Activated CD8-positive, alpha-beta memory T cell treated with anti-CD3 and anti-CD28 coated beads, Interleukin-2, amount 50 U/mL, for 1 hour (primary cell): Measurements from ENCODE around the gene CAPN15.

Source experiments
- DNase-seq: peaks from one replicate; pipeline ENCODE4 v3.0.0-alpha.2; 2020; ENCODE audit errors: extremely low read depth

The CAPN15 gene

DNA sequence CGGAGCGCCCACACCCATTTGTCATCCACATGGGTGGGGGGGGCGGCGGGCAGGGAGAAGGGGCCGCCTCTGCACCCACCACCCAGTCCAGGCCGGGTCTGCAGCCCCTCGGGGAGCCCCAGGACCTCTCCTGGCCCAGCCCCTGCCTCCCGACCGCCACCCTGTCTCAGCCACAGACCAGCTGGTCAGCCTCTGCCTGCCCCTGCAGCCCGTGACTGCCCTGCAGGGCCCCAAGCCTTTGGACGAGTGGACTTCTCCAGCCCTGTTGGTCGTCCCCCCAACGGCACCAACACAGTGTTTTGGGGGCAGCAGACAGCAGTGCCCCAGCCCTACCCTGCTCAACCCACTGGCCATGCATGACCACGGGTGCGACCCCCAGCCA lies 33.9 kb downstream of the CAPN15 start:
- DNase-seq = no peak

- no peak for DNase-seq
Measured at GRCh38 chr16:561957-562938, 34.7 kb downstream of the CAPN15 start.

DNA sequence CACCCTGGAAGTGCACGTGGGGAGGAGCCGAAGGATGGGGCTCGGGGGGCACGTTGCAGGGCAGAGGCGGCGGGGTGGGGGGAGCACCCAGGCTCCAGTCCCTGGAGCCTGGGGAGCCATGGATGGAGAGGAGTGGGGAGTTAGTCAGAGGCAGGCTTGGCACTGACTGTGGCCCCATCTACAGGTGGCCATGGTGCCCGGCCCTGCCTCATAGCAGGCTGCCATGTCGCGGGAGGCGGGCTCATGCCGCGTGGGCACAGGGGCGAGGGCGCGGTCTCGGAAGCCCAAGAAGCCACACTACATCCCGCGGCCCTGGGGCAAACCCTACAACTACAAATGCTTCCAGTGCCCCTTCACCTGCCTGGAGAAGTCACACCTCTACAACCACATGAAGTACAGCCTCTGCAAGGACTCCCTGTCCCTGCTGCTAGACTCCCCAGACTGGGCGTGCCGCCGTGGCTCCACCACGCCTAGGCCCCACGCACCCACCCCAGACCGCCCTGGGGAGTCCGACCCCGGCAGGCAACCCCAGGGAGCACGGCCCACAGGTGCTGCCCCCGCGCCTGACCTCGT lies 35.6 kb downstream of the CAPN15 start:
- DNase-seq = no peak

GRCh38 chr16:564690-565418 lies 37.3 kb downstream of the CAPN15 start:
- DNase-seq = no peak

- no peak for DNase-seq
Measured at GRCh38 chr16:565419-566330, 38.2 kb downstream of the CAPN15 start.

DNA sequence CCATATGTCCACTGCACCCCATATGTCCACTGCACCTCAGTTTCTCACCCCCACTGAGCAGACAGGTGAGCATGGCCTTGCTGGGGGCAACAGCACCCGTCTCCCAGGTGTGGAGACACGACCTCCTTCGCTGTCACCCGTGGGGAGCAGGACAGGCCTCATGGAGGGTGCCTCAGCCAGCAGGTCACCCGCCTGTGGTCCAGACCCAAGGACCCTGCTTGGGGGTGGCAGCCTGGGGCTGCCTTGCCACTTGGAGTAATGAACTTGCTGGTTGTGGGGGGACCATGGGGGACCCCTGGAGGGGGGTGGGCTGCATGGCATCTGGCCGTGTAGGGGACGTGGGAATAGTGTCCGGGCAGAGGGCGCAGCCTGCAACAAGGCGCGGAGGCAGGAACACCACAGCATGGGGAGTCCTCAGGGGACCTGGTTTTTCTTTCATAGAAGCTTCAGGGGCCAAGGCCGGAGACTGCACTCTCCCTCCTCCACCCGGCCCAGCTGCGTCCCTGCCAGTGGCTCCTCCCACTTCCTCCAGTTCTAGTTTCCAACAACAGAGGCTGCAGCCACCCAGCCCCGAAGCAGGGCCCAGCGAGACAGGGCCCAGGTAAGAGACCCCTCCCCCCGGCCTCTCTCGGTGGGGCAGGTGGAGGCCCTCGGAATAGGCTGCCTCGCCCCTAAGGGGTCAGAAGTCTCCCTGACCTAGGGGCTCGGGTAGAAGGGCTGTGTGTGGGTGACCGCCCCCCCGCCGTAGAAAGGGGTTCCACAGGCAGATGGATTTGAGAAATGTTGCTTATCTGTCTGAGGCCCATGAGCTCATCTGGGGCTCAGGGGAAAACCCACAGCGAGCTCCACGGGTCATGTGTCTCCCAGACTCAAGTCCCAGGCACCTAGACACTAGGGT lies 39.2 kb downstream of the CAPN15 start, which contains the start of gene NHLRC4:
Gene NHLRC4, plus strand, starts transcription at position 531 of the 898 bp plus-strand sequence. CDS start 1,043 bp downstream, outside the sequence.
- no peak for DNase-seq

GRCh38 chr16:567373-568256 lies 40.1 kb downstream of the CAPN15 start:
- no peak for DNase-seq

DNA sequence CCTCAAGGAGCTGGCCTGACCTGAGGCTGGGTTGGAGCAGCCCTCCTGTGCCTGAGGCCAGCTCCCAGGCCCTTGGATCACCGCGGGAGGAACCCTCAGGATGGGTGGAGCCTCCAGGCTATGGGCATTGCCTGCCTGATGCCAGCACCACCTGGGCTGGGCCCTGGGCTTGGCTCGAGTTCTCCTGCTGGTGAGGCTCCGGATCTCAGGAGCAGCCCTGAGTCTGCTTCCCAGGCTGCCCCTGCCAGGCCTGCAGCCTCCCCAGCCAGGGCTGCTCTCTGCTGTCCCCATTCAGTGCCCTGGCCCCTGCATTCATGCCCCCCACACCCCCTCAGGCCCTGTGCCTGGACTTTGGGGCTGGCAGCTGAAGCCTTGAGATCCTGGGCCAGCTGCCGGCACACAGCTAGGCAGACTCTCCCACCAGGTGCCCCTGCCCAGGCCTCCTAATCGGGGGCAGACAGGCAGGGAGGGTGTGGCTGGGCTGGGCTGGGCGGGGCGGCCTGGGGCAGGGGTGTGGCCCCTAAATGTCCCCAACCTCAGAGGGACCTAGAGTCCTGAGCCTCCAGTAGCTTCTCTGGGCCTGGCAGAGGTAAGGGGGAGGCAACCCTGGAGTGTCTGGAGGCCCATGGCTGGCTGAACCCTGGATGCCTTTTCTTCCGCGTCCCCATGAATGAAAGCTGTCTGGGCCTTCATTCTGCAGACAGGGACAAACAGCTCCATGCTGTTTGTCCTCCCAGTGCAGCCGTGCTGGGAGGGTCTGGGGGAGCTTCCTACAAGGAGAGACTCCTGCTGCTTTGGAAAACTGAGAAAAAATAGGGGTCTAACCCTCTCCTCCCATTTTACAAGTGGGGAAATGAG lies 41.1 kb downstream of the CAPN15 start:
- DNase-seq = no peak

DNA sequence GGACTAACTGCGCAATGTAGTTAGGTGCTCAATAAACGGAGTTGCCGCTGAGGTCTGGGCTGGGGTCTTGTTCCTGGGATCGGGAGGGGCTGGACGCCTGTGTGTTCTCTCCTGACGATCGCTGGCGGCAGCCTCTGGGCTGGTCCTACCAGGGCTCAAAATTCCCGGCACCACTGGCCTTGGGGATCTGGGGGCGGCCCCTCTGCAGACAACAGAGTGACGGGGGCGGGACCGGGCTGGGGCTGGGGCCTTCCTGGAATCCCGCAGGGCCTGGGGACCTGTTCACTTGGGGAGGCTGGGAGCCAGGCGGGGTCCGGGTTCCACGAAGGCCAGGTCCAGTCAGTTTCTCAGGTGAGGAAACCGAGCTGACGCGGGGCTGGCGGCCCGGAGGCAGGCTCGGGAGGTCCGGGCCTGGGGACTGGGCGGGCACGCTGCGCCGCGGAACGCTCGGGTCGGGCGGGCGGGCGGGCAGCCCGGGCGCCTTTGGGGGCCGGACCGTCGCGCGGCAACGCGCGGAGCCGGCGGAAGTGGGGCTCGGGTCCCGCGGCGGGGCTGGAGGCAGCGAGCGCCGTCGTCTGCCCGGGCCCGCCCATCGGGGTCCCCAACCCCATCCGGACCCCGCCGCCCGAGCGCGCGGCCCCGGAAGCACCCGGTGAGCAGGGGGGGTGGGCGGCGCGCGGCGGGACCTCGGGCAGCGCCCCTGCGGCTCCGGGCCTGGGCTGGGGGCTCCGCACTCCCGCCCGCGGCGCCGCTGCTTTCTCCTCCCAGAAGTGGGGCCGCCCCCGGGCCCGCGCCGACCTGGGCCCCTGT lies 42.1 kb downstream of the CAPN15 start, which contains the start of gene PIGQ:
Gene PIGQ, plus strand, starts transcription at position 524 of the 810 bp plus-strand sequence. CDS start 4,107 bp downstream, outside the sequence.
- DNase-seq = no peak

- DNase-seq = no peak
Measured at GRCh38 chr16:572865-573650, 45.5 kb downstream of the CAPN15 start.

DNA sequence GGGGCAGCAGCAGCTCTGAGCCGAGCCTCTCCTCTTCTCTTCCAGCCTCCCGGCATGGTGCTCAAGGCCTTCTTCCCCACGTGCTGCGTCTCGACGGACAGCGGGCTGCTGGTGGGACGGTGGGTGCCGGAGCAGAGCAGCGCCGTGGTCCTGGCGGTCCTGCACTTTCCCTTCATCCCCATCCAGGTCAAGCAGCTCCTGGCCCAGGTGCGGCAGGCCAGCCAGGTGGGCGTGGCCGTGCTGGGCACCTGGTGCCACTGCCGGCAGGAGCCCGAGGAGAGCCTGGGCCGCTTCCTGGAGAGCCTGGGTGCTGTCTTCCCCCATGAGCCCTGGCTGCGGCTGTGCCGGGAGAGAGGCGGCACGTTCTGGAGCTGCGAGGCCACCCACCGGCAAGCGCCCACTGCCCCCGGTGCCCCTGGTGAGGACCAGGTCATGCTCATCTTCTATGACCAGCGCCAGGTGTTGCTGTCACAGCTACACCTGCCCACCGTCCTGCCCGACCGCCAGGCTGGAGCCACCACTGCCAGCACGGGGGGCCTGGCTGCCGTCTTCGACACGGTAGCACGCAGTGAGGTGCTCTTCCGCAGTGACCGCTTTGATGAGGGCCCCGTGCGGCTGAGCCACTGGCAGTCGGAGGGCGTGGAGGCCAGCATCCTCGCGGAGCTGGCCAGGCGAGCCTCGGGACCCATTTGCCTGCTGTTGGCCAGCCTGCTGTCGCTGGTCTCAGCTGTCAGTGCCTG lies 46.7 kb downstream of the CAPN15 start:
- DNase-seq = no peak

DNA sequence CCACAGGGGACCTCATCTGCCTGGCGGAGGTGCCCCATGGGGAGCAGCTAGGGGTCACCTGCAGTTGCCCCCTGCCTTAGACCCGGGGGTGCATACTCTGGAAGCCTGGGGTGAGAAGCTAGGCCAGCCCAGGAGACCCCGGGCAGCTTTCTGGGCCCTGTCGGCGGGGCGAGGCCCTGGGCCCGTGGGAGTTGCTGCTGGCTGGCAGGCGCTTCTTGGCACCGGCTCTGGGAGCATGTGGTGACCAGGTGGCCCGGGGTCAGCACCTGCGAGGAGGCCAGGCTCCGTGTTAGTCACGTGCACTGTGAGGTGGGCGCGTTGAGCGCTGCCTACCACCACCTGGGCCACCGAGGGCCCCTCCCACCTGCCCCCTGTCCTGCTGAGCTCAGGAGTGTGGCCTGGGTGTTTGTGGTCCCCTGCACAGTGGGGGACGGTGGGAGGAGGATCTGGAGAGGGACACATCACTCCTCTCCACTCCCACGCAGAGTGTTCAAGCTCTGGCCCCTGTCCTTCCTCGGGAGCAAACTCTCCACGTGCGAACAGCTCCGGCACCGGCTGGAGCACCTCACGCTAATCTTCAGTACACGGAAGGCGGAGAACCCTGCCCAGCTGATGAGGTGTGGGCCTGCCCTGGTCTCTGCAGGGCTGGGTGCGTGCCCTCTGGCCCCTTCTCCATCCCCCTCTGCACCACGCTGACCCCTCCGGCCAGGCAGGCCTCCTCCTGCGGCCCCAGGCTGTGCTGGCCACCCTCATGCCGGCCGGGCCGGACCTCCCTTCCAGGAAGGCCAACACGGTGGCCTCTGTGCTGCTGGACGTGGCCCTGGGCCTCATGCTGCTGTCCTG lies 48.1 kb downstream of the CAPN15 start:
- no peak for DNase-seq

DNA sequence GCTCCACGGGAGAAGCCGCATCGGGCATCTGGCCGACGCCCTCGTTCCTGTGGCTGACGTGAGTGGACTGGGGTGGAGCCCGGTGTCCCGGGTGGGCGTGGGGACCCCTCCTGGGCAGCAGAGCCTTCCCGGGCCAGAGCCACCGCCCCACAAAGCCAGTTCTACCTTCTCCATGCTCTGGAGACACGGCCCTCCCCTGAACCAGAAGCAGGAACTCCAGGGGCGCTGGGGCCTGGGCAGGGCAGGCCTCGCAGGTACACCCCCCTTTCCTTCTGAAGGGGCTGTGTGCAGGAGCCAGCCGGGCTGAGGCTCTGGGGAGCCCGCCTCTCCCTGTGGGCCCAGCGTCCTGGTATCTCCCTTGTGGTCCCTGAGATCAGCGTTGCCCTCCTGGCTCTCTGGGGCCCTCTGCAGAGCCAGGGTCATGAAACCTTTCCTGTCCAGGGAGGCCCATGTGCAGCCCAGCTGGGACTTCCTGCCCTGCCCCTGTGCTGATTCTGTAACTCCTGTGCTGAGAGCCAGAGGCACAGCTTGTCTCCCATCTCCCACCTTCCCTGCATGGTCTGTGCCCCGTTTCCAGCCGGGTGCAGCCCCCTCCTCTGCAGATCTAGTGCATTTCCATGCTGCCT lies 48.8 kb downstream of the CAPN15 start:
- DNase-seq = no peak

- no peak for DNase-seq
Measured at GRCh38 chr16:576823-577201, 49.3 kb downstream of the CAPN15 start.
